AG04449 (cell line): Measurements from ENCODE around the gene BCAR3.

ENCODE experiments used
- CTCF ChIA-PET: fragments of 350-600 bp; formaldehyde crosslinking; extraction: SDS; loops from one replicate; lab custom pipeline; 2021; ENCODE audit warnings: antibody characterized with exemption; lab: Yijun Ruan, JAX
- POLR2A ChIA-PET: fragments of 400-600, 350-600 bp; formaldehyde crosslinking; extraction: SDS; loops from one replicate; lab custom pipeline; 2020; ENCODE audit warnings: antibody characterized with exemption, inconsistent platforms; lab: Yijun Ruan, JAX
- DNase-seq: peaks from one replicate; pipeline ENCODE4 v3.0.0-alpha.2; 2010; ENCODE audit warnings: low read depth, low spot score
- H3K4me3 ChIP-seq: 2 replicates; pipeline ENCODE4 v1.5.1; 2011; ENCODE audit warnings: low read depth, mild to moderate bottlenecking, control low read depth, low read length
- TF ChIP-seq, protein P1 (sequence below): IDR thresholded peaks from one replicate; pipeline ENCODE4 v1.5.1; 2011; ENCODE audit warnings: mild to moderate bottlenecking, moderate library complexity, low read length, control low read depth, inconsistent platforms; ENCODE audit not compliant: insufficient read depth; ENCODE audit errors: missing control alignments

The BCAR3 gene

DNA sequence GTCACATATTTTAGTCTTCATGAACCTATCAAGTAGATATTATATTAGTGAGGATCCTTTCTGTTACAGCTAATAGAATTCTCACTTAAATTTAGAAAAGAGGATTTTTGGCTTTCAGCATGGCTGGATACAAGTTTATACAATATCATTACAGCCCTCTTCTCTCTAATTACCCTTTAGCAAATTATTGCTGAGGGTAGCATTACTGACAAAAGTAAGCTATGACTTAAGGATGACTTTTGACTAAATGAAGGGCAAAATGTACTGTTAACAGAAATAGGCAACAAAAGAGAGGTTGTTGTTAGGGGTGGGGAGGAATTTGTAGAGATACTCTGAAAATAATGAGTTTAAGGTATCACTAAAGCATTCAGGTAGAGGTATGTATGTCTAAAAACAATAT is 148.0 kb downstream of the BCAR3 start:
- no peak overlapping the region for H3K4me3 ChIP-seq
- DNase-seq = no peak
- ChIA-PET POLR2A (no interaction called here), CTCF (interaction anchor here (0.6 to 1.2 kb wide), 2 partner anchors 10 to 802 kb away, joined by 3 read pairs; no protein-coding TSS in a partner anchor)
- TF ChIP-seq, protein P1, sequence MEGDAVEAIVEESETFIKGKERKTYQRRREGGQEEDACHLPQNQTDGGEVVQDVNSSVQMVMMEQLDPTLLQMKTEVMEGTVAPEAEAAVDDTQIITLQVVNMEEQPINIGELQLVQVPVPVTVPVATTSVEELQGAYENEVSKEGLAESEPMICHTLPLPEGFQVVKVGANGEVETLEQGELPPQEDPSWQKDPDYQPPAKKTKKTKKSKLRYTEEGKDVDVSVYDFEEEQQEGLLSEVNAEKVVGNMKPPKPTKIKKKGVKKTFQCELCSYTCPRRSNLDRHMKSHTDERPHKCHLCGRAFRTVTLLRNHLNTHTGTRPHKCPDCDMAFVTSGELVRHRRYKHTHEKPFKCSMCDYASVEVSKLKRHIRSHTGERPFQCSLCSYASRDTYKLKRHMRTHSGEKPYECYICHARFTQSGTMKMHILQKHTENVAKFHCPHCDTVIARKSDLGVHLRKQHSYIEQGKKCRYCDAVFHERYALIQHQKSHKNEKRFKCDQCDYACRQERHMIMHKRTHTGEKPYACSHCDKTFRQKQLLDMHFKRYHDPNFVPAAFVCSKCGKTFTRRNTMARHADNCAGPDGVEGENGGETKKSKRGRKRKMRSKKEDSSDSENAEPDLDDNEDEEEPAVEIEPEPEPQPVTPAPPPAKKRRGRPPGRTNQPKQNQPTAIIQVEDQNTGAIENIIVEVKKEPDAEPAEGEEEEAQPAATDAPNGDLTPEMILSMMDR = no peak

GRCh38 chr1:93532780-93533378 is 148.8 kb downstream of the BCAR3 start:
- DNase-seq = no peak
- ChIA-PET CTCF (no interaction called here), POLR2A (no interaction called here)
- H3K4me3 ChIP-seq = no peak overlapping the region
- TF ChIP-seq, protein P1 = no peak

DNA sequence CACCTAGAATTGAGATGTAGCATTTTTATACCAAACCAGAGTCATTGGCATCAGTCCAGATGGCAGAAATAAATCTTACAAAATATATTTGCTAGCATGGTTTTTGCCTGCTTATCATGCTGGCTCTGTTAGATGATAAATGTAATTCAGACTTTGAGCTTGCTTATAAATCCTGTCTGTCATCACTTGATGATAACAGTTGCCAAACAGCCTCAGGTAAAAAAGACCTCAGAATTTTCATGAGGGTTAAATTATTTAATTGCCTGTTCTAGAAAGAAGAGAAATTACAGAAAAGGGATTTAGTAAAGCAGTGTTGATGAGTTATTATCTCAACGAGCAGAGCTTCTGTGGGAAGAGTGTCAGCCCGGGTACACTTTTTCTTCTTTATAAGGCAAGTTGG is 150.4 kb downstream of the BCAR3 start:
- ChIA-PET CTCF (no interaction called here), POLR2A (no interaction called here)
- H3K4me3 ChIP-seq = no peak overlapping the region
- TF ChIP-seq, protein P1 = no peak
- no peak for DNase-seq

- CTCF ChIA-PET = no interaction called here
- no peak for DNase-seq
- H3K4me3 ChIP-seq = no peak overlapping the region
- TF ChIP-seq, protein P1 = no peak
- POLR2A ChIA-PET = no interaction called here
Measured at GRCh38 chr1:93528412-93528811, 153.2 kb downstream of the BCAR3 start.

GRCh38 chr1:93526431-93526830 is 155.2 kb downstream of the BCAR3 start:
- CTCF ChIA-PET = interaction anchor here (1.0 to 1.1 kb wide), 2 partner anchors 9 to 41 kb away, joined by 3 read pairs; no protein-coding TSS in a partner anchor
- TF ChIP-seq, protein P1 = no peak
- POLR2A ChIA-PET = no interaction called here
- no peak overlapping the region for H3K4me3 ChIP-seq
- DNase-seq = no peak

- ChIA-PET POLR2A (no interaction called here), CTCF (interaction anchor here (0.6 kb wide), 1 partner anchor 22 kb away, joined by 3 read pairs; no protein-coding TSS in a partner anchor)
- DNase-seq = no peak
- no peak overlapping the region for H3K4me3 ChIP-seq
- TF ChIP-seq, protein P1 = no peak
Measured at GRCh38 chr1:93525431-93525830, 156.2 kb downstream of the BCAR3 start.
